Tibial nerve (tissue), 4 donors: ENCODE results near the gene GSG1L.

Experiments used
- EP300 ChIP-seq, 2 donors: sonication (generic); formaldehyde crosslinking; IDR thresholded peaks; one replicate each; pipeline ENCODE4 v1.6.1; 2017; ENCODE audit warnings: antibody characterized with exemption in 2 of 2, mild to moderate bottlenecking in 1 of 2
- TF ChIP-seq, protein P1 (sequence below), 5 experiments: fragments of 200-600 bp in 3 of 5; fragments of 450-650 bp in 2 of 5; sonication (generic) in 3 of 5; IDR thresholded peaks; one replicate each; pipeline ENCODE4 v1.5.1; 2016 to 2019; ENCODE audit warnings: antibody characterized with exemption in 5 of 5, mild to moderate bottlenecking in 3 of 5, moderate library complexity in 2 of 5

DNA sequence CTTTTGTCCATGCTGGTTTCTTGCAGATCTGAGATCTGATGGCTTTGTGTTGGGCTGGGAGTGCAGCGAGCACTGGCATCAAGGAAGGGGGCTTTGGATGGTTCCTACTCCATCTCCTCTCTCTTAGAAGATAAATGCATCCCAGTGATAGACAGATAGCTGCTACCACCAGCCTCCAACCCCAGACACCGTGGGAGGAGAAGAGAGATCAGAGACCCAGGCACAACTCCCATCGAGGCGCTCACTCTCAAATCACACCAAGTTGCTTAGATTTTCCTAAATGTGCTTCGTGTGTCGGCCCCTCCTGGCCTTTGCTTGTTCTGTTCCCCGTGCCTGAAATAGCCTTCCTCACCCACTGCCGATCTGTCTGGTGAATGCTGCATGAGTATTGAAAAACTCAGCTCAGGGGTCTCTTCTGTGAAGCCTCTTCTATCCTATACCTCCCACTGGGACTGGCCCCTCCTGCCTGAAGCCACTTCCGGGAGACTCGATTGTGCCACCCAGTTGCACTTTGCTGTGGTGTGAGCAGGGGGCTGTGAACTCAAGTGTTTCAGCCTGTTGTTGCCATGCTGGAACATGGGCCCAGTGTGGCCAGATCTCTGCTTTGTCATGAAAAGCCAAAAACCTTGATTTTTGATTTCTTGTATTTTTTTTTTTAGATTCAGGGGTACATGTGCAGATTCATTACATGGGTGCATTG, 242.7 kb downstream of the GSG1L start:
- TF ChIP-seq, protein P1, sequence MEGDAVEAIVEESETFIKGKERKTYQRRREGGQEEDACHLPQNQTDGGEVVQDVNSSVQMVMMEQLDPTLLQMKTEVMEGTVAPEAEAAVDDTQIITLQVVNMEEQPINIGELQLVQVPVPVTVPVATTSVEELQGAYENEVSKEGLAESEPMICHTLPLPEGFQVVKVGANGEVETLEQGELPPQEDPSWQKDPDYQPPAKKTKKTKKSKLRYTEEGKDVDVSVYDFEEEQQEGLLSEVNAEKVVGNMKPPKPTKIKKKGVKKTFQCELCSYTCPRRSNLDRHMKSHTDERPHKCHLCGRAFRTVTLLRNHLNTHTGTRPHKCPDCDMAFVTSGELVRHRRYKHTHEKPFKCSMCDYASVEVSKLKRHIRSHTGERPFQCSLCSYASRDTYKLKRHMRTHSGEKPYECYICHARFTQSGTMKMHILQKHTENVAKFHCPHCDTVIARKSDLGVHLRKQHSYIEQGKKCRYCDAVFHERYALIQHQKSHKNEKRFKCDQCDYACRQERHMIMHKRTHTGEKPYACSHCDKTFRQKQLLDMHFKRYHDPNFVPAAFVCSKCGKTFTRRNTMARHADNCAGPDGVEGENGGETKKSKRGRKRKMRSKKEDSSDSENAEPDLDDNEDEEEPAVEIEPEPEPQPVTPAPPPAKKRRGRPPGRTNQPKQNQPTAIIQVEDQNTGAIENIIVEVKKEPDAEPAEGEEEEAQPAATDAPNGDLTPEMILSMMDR (IDR thresholded peaks at IDR 0.05) = no peak
- TF ChIP-seq EP300 (IDR thresholded peaks at IDR 0.05) = no peak
